Ovary (tissue), 3 donors: Measurements from ENCODE around the gene PLEKHH2.
"Not testable (repeated sequence)": the region's sequence is repeated elsewhere in the genome, so short reads cannot be mapped to it uniquely, and the experiment has no call there.

ENCODE experiments used
- EP300 ChIP-seq: sonication (generic); formaldehyde crosslinking; IDR thresholded peaks from one replicate; pipeline ENCODE4 v1.6.1; 2017; ENCODE audit warnings: antibody characterized with exemption
- POLR2A ChIP-seq: fragments of 450-650 bp; IDR thresholded peaks from one replicate; pipeline ENCODE4 v1.6.1; 2017; ENCODE audit warnings: antibody characterized with exemption, mild to moderate bottlenecking, moderate library complexity
- TF ChIP-seq, protein P1 (sequence below), 3 donors: fragments of 450-650 bp in 2 of 3; fragments of 200-600 bp in 1 of 3; IDR thresholded peaks; one replicate each; pipeline versions ENCODE4 v1.5.1 to v1.8.0; 2016 to 2022; ENCODE audit warnings: antibody characterized with exemption in 3 of 3, mild to moderate bottlenecking in 1 of 3
- donor health status: DM: no; HTN: no; CAD: no.

DNA sequence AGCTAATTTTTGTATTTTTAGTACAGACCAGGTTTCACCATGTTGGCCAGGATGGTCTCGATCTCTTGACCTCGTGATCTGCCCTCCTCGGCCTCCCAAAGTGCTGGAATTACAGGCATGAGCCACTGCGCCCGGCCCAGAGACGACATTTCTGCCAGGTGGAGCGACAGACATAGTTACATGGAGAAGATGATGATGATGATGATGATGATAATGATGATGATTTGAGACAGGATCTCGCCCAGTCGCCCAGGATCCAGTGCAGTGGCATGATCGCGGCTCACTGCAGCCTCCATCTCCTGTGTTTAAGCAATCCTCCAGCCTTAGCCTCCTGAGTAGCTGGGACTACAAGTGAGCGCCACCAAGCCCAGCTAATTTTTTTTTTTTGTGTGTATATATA lies 907 bp upstream of the PLEKHH2 start:
- TF ChIP-seq, protein P1, sequence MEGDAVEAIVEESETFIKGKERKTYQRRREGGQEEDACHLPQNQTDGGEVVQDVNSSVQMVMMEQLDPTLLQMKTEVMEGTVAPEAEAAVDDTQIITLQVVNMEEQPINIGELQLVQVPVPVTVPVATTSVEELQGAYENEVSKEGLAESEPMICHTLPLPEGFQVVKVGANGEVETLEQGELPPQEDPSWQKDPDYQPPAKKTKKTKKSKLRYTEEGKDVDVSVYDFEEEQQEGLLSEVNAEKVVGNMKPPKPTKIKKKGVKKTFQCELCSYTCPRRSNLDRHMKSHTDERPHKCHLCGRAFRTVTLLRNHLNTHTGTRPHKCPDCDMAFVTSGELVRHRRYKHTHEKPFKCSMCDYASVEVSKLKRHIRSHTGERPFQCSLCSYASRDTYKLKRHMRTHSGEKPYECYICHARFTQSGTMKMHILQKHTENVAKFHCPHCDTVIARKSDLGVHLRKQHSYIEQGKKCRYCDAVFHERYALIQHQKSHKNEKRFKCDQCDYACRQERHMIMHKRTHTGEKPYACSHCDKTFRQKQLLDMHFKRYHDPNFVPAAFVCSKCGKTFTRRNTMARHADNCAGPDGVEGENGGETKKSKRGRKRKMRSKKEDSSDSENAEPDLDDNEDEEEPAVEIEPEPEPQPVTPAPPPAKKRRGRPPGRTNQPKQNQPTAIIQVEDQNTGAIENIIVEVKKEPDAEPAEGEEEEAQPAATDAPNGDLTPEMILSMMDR (IDR thresholded peaks at IDR 0.05): not testable (repeated sequence)
- not testable (repeated sequence) for TF ChIP-seq POLR2A, EP300
